Activated CD8-positive, alpha-beta memory T cell treated with anti-CD3 and anti-CD28 coated beads, Interleukin-2, amount 50 U/mL, for 24 hours (primary cell): ENCODE results near the gene ZNF442.
"Not testable (repeated sequence)": the region's sequence is repeated elsewhere in the genome, so short reads cannot be mapped to it uniquely, and the experiment has no call there.

Experiments used
- DNase-seq: peaks from one replicate; pipeline ENCODE4 v3.0.0-alpha.2; 2020; ENCODE audit errors: extremely low read depth

ZNF442 gene

GRCh38 chr19:12365236-12366162 is at the start of gene ZNF442:
ZNF442 (minus strand) TSS chr19:12365683; CDS start chr19:12363631, 2,052 bp downstream.
- DNase-seq, result peak; percentile 74

- no peak for DNase-seq
These were observed 46.4 kb upstream of the ZNF442 start for GRCh38 chr19:12411893-12412292.

GRCh38 chr19:12400633-12401502 is 35.4 kb upstream of the ZNF442 start, which contains the start of gene ZNF799:
ZNF799 (minus strand) TSS chr19:12401271; CDS start chr19:12401070, 201 bp downstream.
- DNase-seq, result peak; percentile 69

GRCh38 chr19:12399901-12400632 is 34.6 kb upstream of the ZNF442 start:
- not testable (repeated sequence) for DNase-seq

- DNase-seq, result not testable (repeated sequence)
These were observed 25.7 kb upstream of the ZNF442 start for GRCh38 chr19:12391148-12391547.

GRCh38 chr19:12386365-12386764 is 20.9 kb upstream of the ZNF442 start:
- not testable (repeated sequence) for DNase-seq

GRCh38 chr19:12380444-12380737 is 14.9 kb upstream of the ZNF442 start:
- DNase-seq, result no peak

GRCh38 chr19:12379732-12380443 is 14.4 kb upstream of the ZNF442 start:
- no peak for DNase-seq

- no peak for DNase-seq
These were observed 8.5 kb upstream of the ZNF442 start for GRCh38 chr19:12374026-12374425.

GRCh38 chr19:12364391-12365235 is 870 bp downstream of the ZNF442 start:
- no peak for DNase-seq

- not testable (repeated sequence) for DNase-seq
These were observed 3.2 kb downstream of the ZNF442 start for GRCh38 chr19:12362236-12362635.

GRCh38 chr19:12353375-12353774 is 12.1 kb downstream of the ZNF442 start:
- no peak for DNase-seq

- DNase-seq, result no peak
These were observed 14.6 kb downstream of the ZNF442 start for GRCh38 chr19:12350890-12351197.

- no peak for DNase-seq
These were observed 15.1 kb downstream of the ZNF442 start for GRCh38 chr19:12350185-12350889.

- no peak for DNase-seq
These were observed 18.6 kb downstream of the ZNF442 start for GRCh38 chr19:12346896-12347295.

- DNase-seq, result no peak
These were observed 20.3 kb downstream of the ZNF442 start for GRCh38 chr19:12345197-12345596.

GRCh38 chr19:12333162-12334159 is 32.0 kb downstream of the ZNF442 start, which contains the start of gene ZNF563:
ZNF563 (minus strand) TSS chr19:12333633; CDS start chr19:12333482, 151 bp downstream.
- peak; percentile 97 for DNase-seq

- peak; percentile 51 for DNase-seq
These were observed 34.1 kb downstream of the ZNF442 start for GRCh38 chr19:12331211-12331941.
